GM12878 (cell line): ENCODE results near the gene EPDR1. TPM values are rescaled to one million over a fixed set of nuclear protein-coding genes. Genes with fewer than 3 reads are reported as not detected.

Source experiments
- BMI1 ChIP-seq: fragments of 450-650 bp; IDR thresholded peaks from 2 replicates; pipeline ENCODE4 v1.6.1; 2016; ENCODE audit warnings: mild to moderate bottlenecking, moderate library complexity, borderline replicate concordance
- CEBPZ ChIP-seq: fragments of 150-350 bp; IDR thresholded peaks from 2 replicates; pipeline ENCODE4 v1.6.1; 2016; ENCODE audit warnings: low read depth, low read length
- EZH2 ChIP-seq: IDR thresholded peaks from 2 replicates; pipeline ENCODE4 v1.6.1; 2012; ENCODE audit warnings: low read depth, mild to moderate bottlenecking, control low read depth, inconsistent platforms, low read length, borderline replicate concordance; ENCODE audit not compliant: control insufficient read depth
- IKZF1 ChIP-seq: fragments of 450-650 bp; conservative IDR thresholded peaks from 2 replicates; pipeline ENCODE4 v1.6.1; 2017; ENCODE audit warnings: antibody characterized with exemption, mild to moderate bottlenecking
- JUND ChIP-seq: IDR thresholded peaks from 2 replicates; pipeline ENCODE4 v1.6.1; 2012; ENCODE audit warnings: low read depth, mild to moderate bottlenecking, low read length, improper control_type of control experiment, moderate library complexity
- MEF2A ChIP-seq: IDR thresholded peaks from 2 replicates; pipeline ENCODE4 v1.6.1; 2011; ENCODE audit warnings: low read depth, mild to moderate bottlenecking, low read length, moderate library complexity; ENCODE audit not compliant: insufficient read depth
- MXI1 ChIP-seq: fragments of 150-350 bp; IDR thresholded peaks from 2 replicates; pipeline ENCODE4 v1.6.1; 2011; ENCODE audit warnings: low read depth, mild to moderate bottlenecking, inconsistent platforms, low read length, improper control_type of control experiment
- PAX5 ChIP-seq: IDR thresholded peaks from 2 replicates; pipeline ENCODE4 v1.6.1; 2011; ENCODE audit warnings: low read depth, low read length, borderline replicate concordance
- POLR2AphosphoS2 ChIP-seq: IDR thresholded peaks from 2 replicates; pipeline ENCODE4 v1.6.1; 2011; ENCODE audit warnings: low read depth, mild to moderate bottlenecking, low read length, improper control_type of control experiment, moderate library complexity
- SMAD1 ChIP-seq: fragments of 450-650 bp; IDR thresholded peaks from 2 replicates; pipeline ENCODE4 v1.6.1; 2018; ENCODE audit warnings: mild to moderate bottlenecking, low read depth; ENCODE audit not compliant: partially characterized antibody
- SMARCA5 ChIP-seq: fragments of 450-650 bp; IDR thresholded peaks from 2 replicates; pipeline ENCODE4 v1.6.1; 2017; ENCODE audit warnings: mild to moderate bottlenecking
- SRF ChIP-seq, 2 experiments: IDR thresholded peaks; 2 replicates each; pipeline ENCODE4 v1.6.1; 2011; ENCODE audit warnings: low read depth in 2 of 2, low read length in 2 of 2, mild to moderate bottlenecking in 1 of 2, moderate library complexity in 1 of 2
- STAT3 ChIP-seq: IDR thresholded peaks from 2 replicates; pipeline ENCODE4 v1.6.1; 2011; ENCODE audit warnings: low read depth, low read length, improper control_type of control experiment
- TBL1XR1 ChIP-seq: IDR thresholded peaks from 2 replicates; pipeline ENCODE4 v1.6.1; 2012; ENCODE audit warnings: low read depth, low read length, improper control_type of control experiment
- ZNF217 ChIP-seq: fragments of 450-650 bp; IDR thresholded peaks from 2 replicates; pipeline ENCODE4 v1.6.1; 2017; ENCODE audit warnings: antibody characterized with exemption, mild to moderate bottlenecking
- ZNF592 ChIP-seq: fragments of 450-650 bp; IDR thresholded peaks from 2 replicates; pipeline ENCODE4 v1.6.1; 2017; ENCODE audit warnings: mild to moderate bottlenecking, moderate library complexity
- polyA plus RNA-seq, 11 experiments: library from polyadenylated mRNA; depleted of rRNA in 4 of 11; unstranded in 6 of 11; stranded (reverse) in 5 of 11; fragments of >200 nt; fragmentation: Nextera tagmentation in 4 of 11; fragmentation: Illumina TruSeq in 1 of 11; extraction: Ambion mirVana in 4 of 11; extraction: Trizol in 1 of 11; gene quantifications; 1 replicate in 1 of 11; 2 replicates in 10 of 11; pipeline versions ENCODE4 v1.2.1 to v1.2.3, GENCODE V29; 2011 to 2016; ENCODE audit warnings: inconsistent platforms in 2 of 11, missing spikeins in 2 of 11, low read depth in 1 of 11
- total RNA-seq, 4 experiments: library from RNA; depleted of rRNA in 3 of 4; stranded (reverse); fragments of >200 nt in 3 of 4; fragmentation: Illumina TruSeq in 1 of 4; extraction: Trizol in 1 of 4; gene quantifications; 2 replicates each; pipeline versions ENCODE4 v1.2.1 to v1.2.3, GENCODE V29; 2013 to 2021
- TF ChIP-seq, protein P1 (sequence below), 3 experiments: IDR thresholded peaks in 2 of 3; conservative IDR thresholded peaks in 1 of 3; 2 replicates each; pipeline ENCODE4 v1.5.1; 2011; ENCODE audit warnings: low read depth in 3 of 3, low read length in 3 of 3, mild to moderate bottlenecking in 3 of 3, control low read depth in 2 of 3, moderate library complexity in 2 of 3, inconsistent platforms in 1 of 3, mixed read lengths in 1 of 3; ENCODE audit not compliant: control insufficient read depth in 2 of 3, insufficient read depth in 1 of 3; ENCODE audit errors: extremely low read depth in 1 of 3

Gene EPDR1
- total and polyA plus RNA-seq, 10 of the 15 experiments (the other 5 are each of a cell fraction or from before 2014, with no cell fraction given): 1.2 to 18.8 (median 4.7) TPM

DNA sequence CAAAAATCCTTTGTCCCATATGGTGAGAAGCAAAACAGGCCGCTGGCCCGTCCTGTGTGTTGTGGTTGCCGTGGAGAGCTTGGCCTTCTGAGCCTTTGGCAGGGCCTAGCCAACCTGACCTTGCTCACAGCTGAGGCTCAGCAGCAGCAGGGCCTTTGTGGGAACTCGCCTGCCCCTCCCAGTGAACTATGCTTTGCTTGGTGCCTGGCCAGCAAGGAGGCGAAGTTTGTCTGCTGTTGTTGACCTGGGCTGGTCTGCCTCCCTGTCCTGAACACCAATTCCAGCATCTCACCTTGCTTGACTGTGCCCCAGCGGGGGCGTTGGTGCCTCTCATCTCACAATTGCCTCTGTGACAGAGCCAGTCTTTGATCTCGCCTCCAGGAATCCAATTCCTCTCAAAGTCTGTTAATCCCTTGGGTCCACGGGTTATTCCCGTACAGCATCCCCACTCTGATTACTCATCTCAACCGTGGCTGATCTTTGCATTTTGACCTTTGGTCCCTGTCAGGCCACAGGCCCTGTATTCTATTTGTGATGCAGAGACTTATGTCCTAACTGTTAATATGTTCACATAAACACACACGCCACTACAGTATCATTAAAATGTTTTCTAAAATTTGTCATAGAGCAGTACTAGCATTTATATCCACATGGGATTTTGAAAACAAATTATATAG lies 22.6 kb downstream of the EPDR1 start (continued):
- TF ChIP-seq CEBPZ (no peak), JUND (no peak), POLR2AphosphoS2 (no peak), SMARCA5 (peak; percentile 64; the same call in 1 of the 2 replicates), MEF2A (no peak), ZNF592 (no peak), PAX5 (no peak), ZNF217 (no peak), STAT3 (no peak), MXI1 (no peak), TBL1XR1 (no peak), SRF (IDR thresholded peaks at IDR 0.05; ENCODE audit: low read depth in 2 of 2, low read length in 2 of 2) (no peak), SMAD1 (no peak), BMI1 (no peak), EZH2 (no peak), IKZF1 (peak; percentile 97)
- TF ChIP-seq, protein P1, sequence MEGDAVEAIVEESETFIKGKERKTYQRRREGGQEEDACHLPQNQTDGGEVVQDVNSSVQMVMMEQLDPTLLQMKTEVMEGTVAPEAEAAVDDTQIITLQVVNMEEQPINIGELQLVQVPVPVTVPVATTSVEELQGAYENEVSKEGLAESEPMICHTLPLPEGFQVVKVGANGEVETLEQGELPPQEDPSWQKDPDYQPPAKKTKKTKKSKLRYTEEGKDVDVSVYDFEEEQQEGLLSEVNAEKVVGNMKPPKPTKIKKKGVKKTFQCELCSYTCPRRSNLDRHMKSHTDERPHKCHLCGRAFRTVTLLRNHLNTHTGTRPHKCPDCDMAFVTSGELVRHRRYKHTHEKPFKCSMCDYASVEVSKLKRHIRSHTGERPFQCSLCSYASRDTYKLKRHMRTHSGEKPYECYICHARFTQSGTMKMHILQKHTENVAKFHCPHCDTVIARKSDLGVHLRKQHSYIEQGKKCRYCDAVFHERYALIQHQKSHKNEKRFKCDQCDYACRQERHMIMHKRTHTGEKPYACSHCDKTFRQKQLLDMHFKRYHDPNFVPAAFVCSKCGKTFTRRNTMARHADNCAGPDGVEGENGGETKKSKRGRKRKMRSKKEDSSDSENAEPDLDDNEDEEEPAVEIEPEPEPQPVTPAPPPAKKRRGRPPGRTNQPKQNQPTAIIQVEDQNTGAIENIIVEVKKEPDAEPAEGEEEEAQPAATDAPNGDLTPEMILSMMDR (IDR thresholded peaks at IDR 0.05 in 2 of 3, conservative IDR thresholded peaks at IDR 0.05 in 1 of 3; ENCODE audit: control insufficient read depth in 2 of 3, extremely low read depth in 1 of 3, insufficient read depth in 1 of 3, low read depth in 3 of 3, low read length in 3 of 3): no peak
